Peyer's patch (tissue), 4 donors: ENCODE measurements around the gene REPIN1.

ENCODE experiments used
- POLR2A ChIP-seq, 2 donors: fragments of 450-650 bp; IDR thresholded peaks; one replicate each; pipeline ENCODE4 v1.5.1; 2017; ENCODE audit warnings: antibody characterized with exemption in 2 of 2, mild to moderate bottlenecking in 2 of 2, moderate library complexity in 2 of 2
- TF ChIP-seq, protein P1 (sequence below), 6 experiments: fragments of 450-650 bp in 4 of 6; fragments of 200-600 bp in 2 of 6; sonication (generic) in 1 of 6; IDR thresholded peaks; one replicate each; pipeline ENCODE4 v1.5.1; 2017 to 2019; ENCODE audit warnings: antibody characterized with exemption in 6 of 6, mild to moderate bottlenecking in 3 of 6, moderate library complexity in 1 of 6

DNA sequence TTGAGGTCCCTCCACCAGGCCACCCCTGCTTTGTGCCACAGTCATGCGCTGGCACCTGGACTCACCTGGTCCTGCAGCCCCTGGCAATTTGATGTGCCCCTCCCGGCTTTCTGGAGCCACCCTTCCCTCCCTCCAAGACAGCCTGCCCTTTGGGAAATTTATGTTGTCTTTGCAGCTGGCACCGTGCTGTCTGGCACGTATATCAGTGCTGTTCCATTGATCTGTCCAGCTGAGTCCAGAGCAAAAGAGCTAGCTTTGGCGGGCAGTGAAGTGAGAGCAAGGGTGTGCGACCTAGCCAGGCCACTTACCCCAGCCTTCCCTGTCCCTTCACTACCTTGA, 32.9 kb upstream of the REPIN1 start:
- no peak for TF ChIP-seq POLR2A (IDR thresholded peaks at IDR 0.05)
- TF ChIP-seq, protein P1, sequence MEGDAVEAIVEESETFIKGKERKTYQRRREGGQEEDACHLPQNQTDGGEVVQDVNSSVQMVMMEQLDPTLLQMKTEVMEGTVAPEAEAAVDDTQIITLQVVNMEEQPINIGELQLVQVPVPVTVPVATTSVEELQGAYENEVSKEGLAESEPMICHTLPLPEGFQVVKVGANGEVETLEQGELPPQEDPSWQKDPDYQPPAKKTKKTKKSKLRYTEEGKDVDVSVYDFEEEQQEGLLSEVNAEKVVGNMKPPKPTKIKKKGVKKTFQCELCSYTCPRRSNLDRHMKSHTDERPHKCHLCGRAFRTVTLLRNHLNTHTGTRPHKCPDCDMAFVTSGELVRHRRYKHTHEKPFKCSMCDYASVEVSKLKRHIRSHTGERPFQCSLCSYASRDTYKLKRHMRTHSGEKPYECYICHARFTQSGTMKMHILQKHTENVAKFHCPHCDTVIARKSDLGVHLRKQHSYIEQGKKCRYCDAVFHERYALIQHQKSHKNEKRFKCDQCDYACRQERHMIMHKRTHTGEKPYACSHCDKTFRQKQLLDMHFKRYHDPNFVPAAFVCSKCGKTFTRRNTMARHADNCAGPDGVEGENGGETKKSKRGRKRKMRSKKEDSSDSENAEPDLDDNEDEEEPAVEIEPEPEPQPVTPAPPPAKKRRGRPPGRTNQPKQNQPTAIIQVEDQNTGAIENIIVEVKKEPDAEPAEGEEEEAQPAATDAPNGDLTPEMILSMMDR (IDR thresholded peaks at IDR 0.05), result no peak
